Measurements from ENCODE around the gene LIG1. TPM values are rescaled to one million over a fixed set of nuclear protein-coding genes. Genes with fewer than 3 reads are reported as not detected.

LIG1 gene
- total and polyA plus RNA-seq, 2 of the 13 experiments (the other 11 are each of a cell fraction or from before 2014, with no cell fraction given) = 20.1 to 64.4 TPM

- Histone ChIP-seq H4K20me1 (ENCODE audit: insufficient read depth, low read length) (no peaks in the 10 kb centered on the region), H3K4me2 (ENCODE audit: low read depth, low read length) (no peak overlapping the region), H3K9me3 (ENCODE audit: low read length) (no peaks in the 10 kb centered on the region), H3K9ac (ENCODE audit: insufficient read depth, low read depth, low read length) (no peak overlapping the region), H3K27me3 (ENCODE audit: control insufficient read depth in 1 of 2, insufficient read depth in 2 of 2, low read length in 2 of 2) (no peaks in the 10 kb centered on the region), H3K79me2 (ENCODE audit: insufficient read depth, low read length) (no peaks in the 10 kb centered on the region), H3K4me3 (replicated peaks in 1 of 3; ENCODE audit: insufficient read depth in 1 of 3, low read depth in 2 of 3, low read length in 3 of 3) (no peak overlapping the region), H3K27ac (ENCODE audit: extremely low read length, insufficient read depth, low read length) (no peak overlapping the region), H2AFZ (ENCODE audit: low read length) (no peak overlapping the region), H3K4me1 (ENCODE audit: insufficient read depth, low read length) (no peaks in the 10 kb centered on the region), H3K36me3 (replicated peaks in 1 of 2; ENCODE audit: control insufficient read depth in 1 of 2, insufficient read depth in 2 of 2, low read length in 2 of 2) (peaks cover 4 to 37% of the 10 kb centered on the region in 2 experiments; a peak in 3 of 5 replicates)
- no peak for ATAC-seq
- peak; percentile 33 for TF ChIP-seq AGO2 (optimal IDR thresholded peaks at IDR 0.05; ENCODE audit: low read depth, low read length)
- no peak for TF ChIP-seq FUBP1 (CRISPR knock-in tag; IDR thresholded peaks at IDR 0.05; ENCODE audit: borderline replicate concordance)
- no peak for FAIRE-seq
- WGBS (ENCODE audit: low lambda C conversion rate) = 100% methylated on average over 12 of the region's 26 CpGs
- no TSS peak for BruUV-seq (replicated peaks)
- POLR2A ChIA-PET = no interaction called here
- CTCF ChIA-PET (ENCODE audit: low intra/inter-chr PET ratio, low total read pairs) = no interaction called here
- no peak for DNase-seq (ENCODE audit: low spot score)
- in situ Hi-C loops (cut with HindIII; ENCODE audit: extremely low pct_ligation_motif_present, low pct_unique_long_range_greater_than_20kb) (no loop called here), intact Hi-C loops (cut with micrococcal nuclease; ENCODE audit: unreplicated experiment) (no loop called here)
Measured at GRCh38 chr19:48137411-48137810, 32.7 kb downstream of the LIG1 start.

- intact Hi-C loops (cut with micrococcal nuclease; ENCODE audit: unreplicated experiment) (no loop called here), in situ Hi-C loops (cut with HindIII; ENCODE audit: extremely low pct_ligation_motif_present, low pct_unique_long_range_greater_than_20kb) (no loop called here)
- whole genome bisulfite sequencing (ENCODE audit: low lambda C conversion rate) = 96% methylated on average over 4 of the region's 4 CpGs
- H3K4me1 ChIP-seq (ENCODE audit: insufficient read depth, low read length) = no peaks in the 10 kb centered on the region
- BruUV-seq (replicated peaks) = no TSS peak
- no peak overlapping the region for H3K9ac ChIP-seq (ENCODE audit: insufficient read depth, low read depth, low read length)
- no peak for FAIRE-seq
- H3K27me3 ChIP-seq (ENCODE audit: control insufficient read depth in 1 of 2, insufficient read depth in 2 of 2, low read length in 2 of 2) = no peaks in the 10 kb centered on the region
- H3K4me2 ChIP-seq (ENCODE audit: low read depth, low read length) = no peak overlapping the region
- no peak overlapping the region for H3K4me3 ChIP-seq (replicated peaks in 1 of 3; ENCODE audit: insufficient read depth in 1 of 3, low read depth in 2 of 3, low read length in 3 of 3)
- H2AFZ ChIP-seq (ENCODE audit: low read length) = no peak overlapping the region
- ChIA-PET CTCF (ENCODE audit: low intra/inter-chr PET ratio, low total read pairs) (no interaction called here), POLR2A (no interaction called here)
- no peaks in the 10 kb centered on the region for H4K20me1 ChIP-seq (ENCODE audit: insufficient read depth, low read length)
- ATAC-seq = no peak
- H3K79me2 ChIP-seq (ENCODE audit: insufficient read depth, low read length) = no peaks in the 10 kb centered on the region
- H3K27ac ChIP-seq (ENCODE audit: extremely low read length, insufficient read depth, low read length) = no peak overlapping the region
- H3K36me3 ChIP-seq (replicated peaks in 1 of 2; ENCODE audit: control insufficient read depth in 1 of 2, insufficient read depth in 2 of 2, low read length in 2 of 2) = peaks cover 4 to 38% of the 10 kb centered on the region in 2 experiments; a peak in 4 of 5 replicates
- H3K9me3 ChIP-seq (ENCODE audit: low read length) = no peaks in the 10 kb centered on the region
- TF ChIP-seq NRL (CRISPR knock-in tag; IDR thresholded peaks at IDR 0.05; ENCODE audit: borderline replicate concordance) = no peak
- no peak for TF ChIP-seq CBFB (CRISPR knock-in tag; IDR thresholded peaks at IDR 0.05)
- TF ChIP-seq RNF219 (CRISPR knock-in tag; IDR thresholded peaks at IDR 0.05) = no peak
- TF ChIP-seq TCF7L2 (IDR thresholded peaks at IDR 0.05; ENCODE audit: low read depth, low read length) = no peak
- no peak for TF ChIP-seq SP4 (CRISPR knock-in tag; IDR thresholded peaks at IDR 0.05)
- TF ChIP-seq RBFOX2 (IDR thresholded peaks at IDR 0.05; ENCODE audit: low read depth, low read length) = no peak
- TF ChIP-seq ZNF773 (CRISPR knock-in tag; IDR thresholded peaks at IDR 0.05; ENCODE audit: borderline replicate concordance) = no peak
- no peak for TF ChIP-seq ZNF775 (CRISPR knock-in tag; IDR thresholded peaks at IDR 0.05; ENCODE audit: borderline replicate concordance)
- no peak for TF ChIP-seq TGIF2 (CRISPR knock-in tag; IDR thresholded peaks at IDR 0.05)
- TF ChIP-seq CEBPG (CRISPR knock-in tag; IDR thresholded peaks at IDR 0.05) = no peak
- TF ChIP-seq LCORL (IDR thresholded peaks at IDR 0.05) = no peak
- no peak for TF ChIP-seq LCORL (CRISPR knock-in tag; IDR thresholded peaks at IDR 0.05)
- TF ChIP-seq SIN3A (IDR thresholded peaks at IDR 0.05; ENCODE audit: borderline replicate concordance, low read depth, low read length) = no peak
- DNase-seq (ENCODE audit: low spot score) = no peak
Measured at GRCh38 chr19:48136547-48136946, 33.6 kb downstream of the LIG1 start.
